Mucosa of descending colon (tissue), 3 donors: ENCODE measurements around the gene EHD1. TPM values are rescaled to one million over a fixed set of nuclear protein-coding genes. Genes with fewer than 3 reads are reported as not detected.

ENCODE experiments used
- ATAC-seq: fragments of 200-7000 bp; cut with Tn5 transposase; one replicate; pipeline ENCODE4 v1.9.1; 2020; ENCODE audit warnings: mild to moderate bottlenecking, moderate library complexity
- DNase-seq, 3 donors: peaks; one replicate each; pipeline ENCODE4 v3.0.0-alpha.2; 2020
- H3K36me3 ChIP-seq: fragments of 200-600 bp; one replicate; pipeline ENCODE4 v1.8.0; 2021; ENCODE audit warnings: low read depth, mild to moderate bottlenecking
- H3K4me1 ChIP-seq: fragments of 200-600 bp; one replicate; pipeline ENCODE4 v1.8.0; 2021; ENCODE audit warnings: low read depth, mild to moderate bottlenecking
- H3K4me3 ChIP-seq: fragments of 200-600 bp; one replicate; pipeline ENCODE4 v1.8.0; 2021; ENCODE audit warnings: mild to moderate bottlenecking
- H3K9me3 ChIP-seq: fragments of 200-600 bp; one replicate; pipeline ENCODE4 v1.8.0; 2021; ENCODE audit warnings: mild to moderate bottlenecking
- CTCF ChIP-seq: fragments of 200-600 bp; IDR thresholded peaks from one replicate; pipeline ENCODE4 v1.8.0; 2022; ENCODE audit warnings: antibody characterized with exemption, mild to moderate bottlenecking
- intact Hi-C, 2 donors: fragments of 100-400 bp; cut with DNase I in 1 of 2; cut with micrococcal nuclease in 1 of 2; formaldehyde crosslinking; loops; one replicate each; pipeline versions ENCODE4 v1.11.0 to v1.11.1; 2022; cut with DNase I, micrococcal nuclease
- total RNA-seq, 3 donors: library from RNA; stranded (reverse); fragmentation: NEBNext Ultra II Directional in 2 of 3; extraction: Animal tissue kit (Norgen Biotek cat#: 25700) in 2 of 3; gene quantifications; one replicate each; pipeline versions ENCODE4 v1.2.1 to v1.2.4, GENCODE V29; 2021 to 2023
- donor health status: DM: no; HTN: no; CAD: no; lungs with moderate emphysema.
- donor health status: DM: no; HTN: no; CAD: no.
- donor health status: DM: no; HTN: yes; CAD: no.

EHD1 gene
- total RNA-seq, 3 donors from 2014 or later, result 58.3 to 85.9 (median 81.5) TPM

- intact Hi-C loops, result no loop called here
- no peaks in the 10 kb centered on the region for H3K9me3 ChIP-seq
- DNase-seq, result no peak
- no peak for ATAC-seq
- TF ChIP-seq CTCF, result no peak
- no peaks in the 10 kb centered on the region for H3K4me1 ChIP-seq
- H3K4me3 ChIP-seq, result no peak overlapping the region
- H3K36me3 ChIP-seq, result peaks cover 18% of the 10 kb centered on the region
Observed at GRCh38 chr11:64909653-64910343, 31.4 kb upstream of the EHD1 start.

- H3K9me3 ChIP-seq, result no peaks in the 10 kb centered on the region
- intact Hi-C loops, result no loop called here
- no peak overlapping the region for H3K4me3 ChIP-seq
- TF ChIP-seq CTCF, result no peak
- DNase-seq (no peak), ATAC-seq (no peak)
- peaks cover 14% of the 10 kb centered on the region for H3K36me3 ChIP-seq
- no peaks in the 10 kb centered on the region for H3K4me1 ChIP-seq
Observed at GRCh38 chr11:64908766-64909165, 30.3 kb upstream of the EHD1 start.

- Histone ChIP-seq H3K4me3 (no peak overlapping the region), H3K36me3 (peaks cover 9% of the 10 kb centered on the region), H3K4me1 (no peaks in the 10 kb centered on the region), H3K9me3 (no peaks in the 10 kb centered on the region)
- ATAC-seq, result no peak
- intact Hi-C loops, result no loop called here
- no peak for TF ChIP-seq CTCF
- DNase-seq, result no peak
Observed at GRCh38 chr11:64906314-64906635, 27.9 kb upstream of the EHD1 start.

- Histone ChIP-seq H3K36me3 (peaks cover 8% of the 10 kb centered on the region), H3K4me1 (no peaks in the 10 kb centered on the region), H3K4me3 (no peak overlapping the region), H3K9me3 (no peaks in the 10 kb centered on the region)
- TF ChIP-seq CTCF, result no peak
- ATAC-seq, result peak; percentile 14
- DNase-seq, result peak in 1 of 3 donors; percentile 43
- intact Hi-C loops, result no loop called here
Observed at GRCh38 chr11:64905516-64906313, 27.3 kb upstream of the EHD1 start.

GRCh38 chr11:64903291-64903833 is 24.9 kb upstream of the EHD1 start:
- ATAC-seq (no peak), DNase-seq (peak in 1 of 3 donors; percentile 43)
- no peaks in the 10 kb centered on the region for H3K4me1 ChIP-seq
- no peak for TF ChIP-seq CTCF
- peaks cover 3% of the 10 kb centered on the region for H3K36me3 ChIP-seq
- intact Hi-C loops, result no loop called here
- no peak overlapping the region for H3K4me3 ChIP-seq
- H3K9me3 ChIP-seq, result no peaks in the 10 kb centered on the region
